CD4-positive, alpha-beta T cell treated with Interleukin-12 subunit alpha and Interleukin-12 subunit beta, for 1 hour (primary cell): ENCODE measurements around the gene CPT1A.

Source experiments
- DNase-seq: peaks from one replicate; pipeline ENCODE4 v3.0.0-alpha.2; 2020

Gene CPT1A

GRCh38 chr11:68784653-68785052 is 57.1 kb downstream of the CPT1A start:
- DNase-seq: no peak

DNA sequence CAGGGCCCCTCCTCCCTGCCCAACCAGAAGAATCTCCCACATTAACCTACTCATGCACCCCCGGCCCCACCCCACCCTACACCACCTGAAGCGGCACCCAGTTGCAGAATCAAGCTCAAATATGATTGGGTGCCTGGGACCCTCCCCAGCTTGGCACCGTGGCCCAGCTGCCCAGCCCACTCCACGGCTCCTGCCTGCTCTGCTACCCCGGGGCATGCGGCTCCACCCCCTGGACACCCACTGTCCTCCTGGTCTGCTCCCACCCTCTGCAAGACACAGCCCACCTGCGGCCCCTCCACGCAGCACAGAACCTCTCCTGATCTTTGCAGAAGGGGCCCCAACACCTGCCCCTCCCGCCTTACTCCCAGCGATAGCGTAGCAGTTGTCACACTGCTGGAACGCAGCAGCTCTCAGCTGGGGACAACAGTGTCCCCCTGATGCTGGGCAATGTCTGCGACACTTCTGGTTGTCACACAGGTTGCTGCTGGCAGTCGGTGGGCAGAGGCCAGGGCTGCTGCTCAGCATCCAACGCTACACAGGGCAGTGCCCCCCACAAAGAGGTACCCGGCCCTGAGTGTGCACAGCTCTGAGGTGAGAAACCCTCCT is 58.4 kb downstream of the CPT1A start:
- DNase-seq: no peak

- no peak for DNase-seq
Observed at GRCh38 chr11:68782711-68783110, 59.0 kb downstream of the CPT1A start.

DNA sequence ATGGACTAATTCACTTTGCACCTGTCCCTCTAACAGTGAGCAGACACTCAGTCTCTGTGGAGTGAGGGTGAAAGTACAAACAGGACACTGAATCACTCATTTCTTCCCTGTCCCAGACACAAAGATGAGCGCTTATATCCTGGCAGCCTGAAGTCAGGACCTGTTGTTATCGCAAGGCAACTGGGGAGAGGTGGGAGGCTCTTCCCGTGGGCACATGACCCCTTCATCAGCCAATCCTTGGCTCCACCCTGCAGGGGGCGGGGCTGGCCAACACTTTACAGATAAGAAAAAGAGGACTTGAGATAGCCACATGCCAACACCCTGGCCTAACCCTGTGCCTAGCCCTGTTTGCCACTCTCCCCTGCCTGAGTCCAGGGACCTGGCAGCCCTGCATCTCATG is 60.9 kb downstream of the CPT1A start:
- no peak for DNase-seq

DNA sequence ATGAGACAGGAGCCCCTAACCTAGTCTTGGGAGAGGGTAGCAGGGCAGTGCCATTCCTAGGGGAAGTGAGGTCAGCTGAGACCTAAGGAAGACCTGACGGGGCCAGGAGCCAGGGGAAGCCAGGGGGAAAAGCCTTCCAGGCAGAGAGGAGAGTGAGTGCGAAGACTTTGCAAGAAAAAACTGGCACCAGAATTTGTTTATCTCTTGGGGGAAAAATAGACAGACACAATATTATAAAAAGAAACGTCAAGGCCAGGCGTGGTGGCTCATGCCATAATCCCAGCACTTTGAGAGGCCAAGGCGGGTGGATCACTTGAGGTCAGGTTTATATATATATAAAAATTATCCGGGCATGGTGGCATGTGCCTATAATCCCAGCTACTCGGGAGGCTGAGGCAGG is 63.5 kb downstream of the CPT1A start:
- no peak for DNase-seq

DNA sequence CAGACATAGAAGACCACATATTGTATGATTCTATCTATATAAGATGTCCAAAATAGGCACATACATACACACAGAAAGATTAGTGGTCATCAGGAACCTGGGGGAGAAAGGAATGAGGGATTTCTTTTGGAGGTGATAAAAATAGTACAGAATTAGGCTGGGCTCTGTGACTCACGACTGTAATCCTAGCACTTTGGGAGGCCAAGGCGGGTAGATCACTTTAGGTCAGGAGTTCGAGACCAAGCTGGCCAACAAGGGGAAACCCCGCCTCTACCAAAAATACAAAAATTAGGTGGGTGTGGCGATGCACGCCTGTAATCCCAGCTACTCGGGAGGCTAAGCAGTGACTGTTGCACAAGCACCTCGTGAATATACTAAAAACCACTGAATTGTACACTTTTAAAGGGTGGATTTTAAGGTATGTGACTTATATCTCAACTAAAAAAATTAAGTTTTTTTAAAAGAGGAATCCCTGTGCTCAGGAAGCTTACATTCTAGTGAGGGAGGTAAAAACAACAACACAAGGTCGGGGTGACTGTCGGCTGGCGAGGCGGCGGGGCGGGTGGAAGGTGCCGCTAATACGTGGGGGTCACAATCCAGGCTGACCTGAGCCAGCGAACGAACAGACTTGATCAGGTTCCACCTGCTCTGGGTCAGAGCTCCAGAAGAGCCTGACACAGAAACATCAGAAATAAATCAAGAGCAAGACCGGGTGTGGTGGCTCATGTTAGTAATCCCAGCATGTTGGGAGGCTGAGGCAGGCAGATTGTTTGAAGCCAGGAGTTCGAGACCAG is 65.1 kb downstream of the CPT1A start:
- no peak for DNase-seq

DNA sequence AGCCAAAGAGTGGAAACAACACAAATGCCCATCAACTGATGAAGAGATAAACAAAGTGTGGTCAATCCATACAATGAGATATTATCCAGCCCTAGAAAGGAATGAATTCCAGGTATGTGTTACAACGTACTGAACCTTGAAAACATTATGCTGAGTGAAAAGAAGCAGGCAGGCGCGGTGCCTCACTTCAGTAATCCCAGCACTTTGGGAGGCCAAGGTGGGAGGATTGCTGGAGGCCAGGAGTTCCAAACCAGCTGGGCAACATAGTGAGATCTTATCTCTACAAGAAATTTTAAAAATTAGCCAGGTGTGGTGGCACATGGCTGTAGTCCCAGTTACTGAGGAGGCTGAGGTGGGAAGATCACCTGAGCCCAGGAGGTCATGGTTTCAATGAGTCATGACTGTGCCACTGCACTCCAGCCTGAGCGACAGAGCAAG is 65.7 kb downstream of the CPT1A start:
- DNase-seq: no peak

DNA sequence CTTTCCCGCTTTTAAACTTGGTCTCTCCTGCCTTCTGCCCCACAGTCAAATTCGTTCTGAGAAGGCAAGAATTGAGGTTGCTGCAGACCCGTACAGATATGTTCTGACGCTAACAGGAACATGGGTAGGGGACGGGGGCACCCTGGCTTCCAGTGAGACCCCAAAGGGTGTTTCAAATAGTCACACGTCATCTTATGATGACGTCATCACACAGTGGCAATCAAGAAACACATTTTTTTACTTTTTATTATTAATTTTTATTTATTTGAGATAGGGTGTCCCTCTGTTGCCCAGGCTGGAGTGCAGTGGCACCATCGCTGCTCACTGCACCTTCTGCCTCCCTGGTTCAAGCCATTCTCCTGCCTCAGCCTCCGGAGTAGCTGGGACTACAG is 67.5 kb downstream of the CPT1A start:
- no peak for DNase-seq

- no peak for DNase-seq
Observed at GRCh38 chr11:68773521-68774193, 68.1 kb downstream of the CPT1A start.

DNA sequence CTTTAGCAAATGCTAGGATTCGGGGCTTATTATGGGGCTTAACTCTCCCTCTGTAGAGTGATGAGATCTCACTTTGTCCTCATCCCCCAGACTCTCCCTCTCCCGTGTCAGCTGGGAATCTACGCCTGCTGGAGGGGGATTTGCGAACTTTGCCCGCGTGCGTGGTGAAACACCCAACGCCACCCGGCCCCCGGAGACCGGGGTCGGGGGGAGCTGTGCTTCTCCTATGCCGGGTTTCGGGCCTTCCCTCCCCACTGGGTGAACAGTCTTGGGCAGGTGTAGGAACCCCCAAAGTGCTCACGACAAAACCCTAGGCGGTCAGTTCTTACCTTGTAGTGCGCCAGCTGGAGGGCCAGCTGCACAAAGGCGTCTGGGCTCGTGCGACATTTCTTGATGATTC is 68.8 kb downstream of the CPT1A start:
- DNase-seq: no peak

DNA sequence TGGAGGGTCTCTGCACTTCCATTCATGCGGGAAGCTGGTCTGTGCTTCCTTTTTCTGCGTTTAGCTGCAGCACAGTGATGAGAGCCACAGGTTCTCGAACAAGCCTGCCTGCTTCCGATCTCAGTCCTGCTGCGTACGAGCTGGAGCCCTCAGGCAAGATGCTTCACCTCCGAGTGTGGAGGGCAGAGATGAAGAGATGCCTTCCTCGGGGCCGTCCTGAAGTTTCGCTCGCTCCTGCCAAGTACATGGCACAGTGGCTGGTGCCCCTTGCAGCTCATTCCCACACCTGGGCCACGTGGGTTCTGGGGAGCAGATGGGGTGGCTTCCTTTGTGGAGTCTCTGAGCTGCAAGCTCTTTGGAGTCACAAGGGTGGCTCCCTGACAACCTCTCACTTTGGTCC is 70.9 kb downstream of the CPT1A start:
- no peak for DNase-seq

GRCh38 chr11:68767672-68768071 is 74.0 kb downstream of the CPT1A start:
- DNase-seq: no peak

DNA sequence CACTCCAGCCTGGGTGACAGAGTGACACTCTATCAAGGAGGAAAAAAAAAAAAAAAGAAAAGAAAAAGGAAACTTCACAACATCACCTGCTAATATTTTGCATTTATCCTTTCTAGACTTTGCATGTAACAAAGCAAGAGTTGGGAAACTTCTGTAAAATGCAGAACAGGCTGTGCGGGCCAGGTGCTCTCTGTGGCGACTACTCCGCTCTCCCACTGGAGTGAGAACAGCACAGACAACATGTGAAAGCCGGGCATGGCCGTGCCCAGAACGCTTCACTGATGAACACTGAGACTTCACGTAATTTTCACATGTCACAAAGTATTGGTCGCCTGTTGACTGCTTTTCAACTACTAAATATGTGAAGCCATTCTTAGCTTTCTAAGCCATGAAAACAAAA is 74.9 kb downstream of the CPT1A start:
- no peak for DNase-seq

GRCh38 chr11:68764746-68765145 is 77.0 kb downstream of the CPT1A start:
- no peak for DNase-seq

DNA sequence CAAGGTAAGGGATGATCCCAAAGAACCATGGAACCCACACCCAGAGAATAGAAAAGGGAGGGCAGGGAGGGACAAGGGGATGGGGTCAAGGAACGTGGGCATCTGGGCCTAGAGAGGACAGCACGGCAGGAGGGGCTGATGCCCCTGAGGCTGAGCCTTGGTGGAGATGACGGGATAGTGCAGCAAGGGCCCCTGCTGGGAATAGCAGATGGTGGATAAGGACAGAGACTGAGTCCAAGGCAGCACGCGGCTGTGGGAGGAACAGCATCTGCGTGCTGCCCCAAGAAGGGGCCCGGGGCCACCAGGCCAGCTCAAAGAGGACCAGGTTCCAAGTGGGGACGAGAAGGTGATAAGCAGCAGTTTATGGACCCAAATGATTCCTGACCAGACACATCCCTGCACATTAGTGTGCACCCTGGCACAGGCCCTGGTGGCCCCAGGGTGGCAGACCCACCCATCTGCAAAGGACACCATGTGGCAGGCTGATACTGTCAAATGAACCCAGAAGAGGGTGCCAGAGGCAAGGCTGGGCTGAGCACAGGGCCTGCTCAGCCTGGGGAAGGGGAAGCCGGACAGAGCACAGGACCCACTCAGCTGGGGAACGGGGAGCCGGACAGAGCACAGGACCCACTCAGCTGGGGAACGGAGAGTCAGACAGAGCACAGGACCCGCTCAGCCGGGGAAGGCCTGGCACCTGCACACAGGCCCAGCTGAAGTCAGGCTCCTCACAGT is 77.6 kb downstream of the CPT1A start:
- no peak for DNase-seq

DNA sequence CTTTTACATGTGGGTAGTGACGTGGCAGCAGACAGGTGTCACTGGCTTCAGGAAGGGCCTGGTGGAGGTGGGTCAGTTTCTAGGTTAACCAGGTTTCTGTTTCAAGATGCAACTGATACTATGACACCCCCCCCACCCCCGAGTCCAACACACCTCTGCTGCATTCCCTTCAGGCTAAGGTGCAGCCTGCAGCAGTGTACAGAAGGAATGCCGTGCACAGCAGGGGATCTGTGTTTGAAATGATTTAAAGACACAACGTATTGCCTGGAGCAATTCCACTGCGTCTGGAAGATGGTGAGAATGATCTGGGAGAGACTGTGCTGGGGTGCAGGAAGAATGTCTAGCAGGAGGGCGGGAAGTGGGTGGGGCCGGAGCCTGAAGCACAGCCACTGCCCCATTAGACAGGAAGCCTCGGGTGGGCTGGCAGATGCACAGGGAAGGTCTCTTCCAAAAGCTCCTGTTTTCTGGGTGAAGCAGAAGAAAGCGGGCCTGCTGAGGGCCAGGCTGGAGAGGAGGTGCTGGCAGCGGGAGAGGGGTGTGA is 78.5 kb downstream of the CPT1A start:
- DNase-seq: no peak

GRCh38 chr11:68762481-68762880 is 79.2 kb downstream of the CPT1A start:
- no peak for DNase-seq

DNA sequence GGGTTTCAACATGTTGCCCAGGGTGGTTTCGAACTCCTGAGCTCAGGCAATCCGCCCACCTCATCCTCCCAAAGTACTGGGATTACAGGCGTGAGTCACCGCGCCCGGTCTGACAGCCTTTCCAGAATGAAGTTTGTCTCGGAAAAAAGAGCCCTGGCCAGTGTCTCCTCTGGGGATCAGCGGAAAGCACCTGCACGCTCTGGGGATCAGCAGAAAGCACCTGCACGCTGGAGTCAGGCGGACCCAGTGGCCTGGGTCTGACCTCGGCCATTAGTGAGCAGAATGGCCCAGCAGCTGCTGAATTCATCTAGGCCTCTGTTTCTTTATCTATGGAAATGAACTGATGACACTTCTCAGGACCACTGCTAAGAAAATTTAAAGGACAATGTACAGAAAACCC is 79.9 kb downstream of the CPT1A start:
- DNase-seq: no peak

DNA sequence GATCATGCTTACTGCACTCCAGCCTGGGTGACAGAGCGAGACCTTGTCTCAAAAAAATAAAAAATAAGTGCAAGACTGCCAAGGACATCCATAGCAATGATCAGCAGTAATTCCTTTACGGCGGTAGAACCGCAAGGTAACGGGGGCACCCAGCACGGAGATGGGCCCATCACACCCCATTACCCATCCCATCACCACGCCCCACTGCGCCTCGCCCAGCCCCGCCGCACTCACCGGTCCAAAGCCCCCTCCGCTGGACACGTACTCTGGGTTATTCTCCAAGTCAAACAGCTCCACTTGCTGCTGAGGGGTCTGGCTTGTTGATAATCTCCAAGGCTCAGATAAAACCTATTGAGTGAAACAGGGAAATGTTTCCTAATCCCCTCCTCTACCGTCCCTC is 81.7 kb downstream of the CPT1A start:
- DNase-seq: no peak

DNA sequence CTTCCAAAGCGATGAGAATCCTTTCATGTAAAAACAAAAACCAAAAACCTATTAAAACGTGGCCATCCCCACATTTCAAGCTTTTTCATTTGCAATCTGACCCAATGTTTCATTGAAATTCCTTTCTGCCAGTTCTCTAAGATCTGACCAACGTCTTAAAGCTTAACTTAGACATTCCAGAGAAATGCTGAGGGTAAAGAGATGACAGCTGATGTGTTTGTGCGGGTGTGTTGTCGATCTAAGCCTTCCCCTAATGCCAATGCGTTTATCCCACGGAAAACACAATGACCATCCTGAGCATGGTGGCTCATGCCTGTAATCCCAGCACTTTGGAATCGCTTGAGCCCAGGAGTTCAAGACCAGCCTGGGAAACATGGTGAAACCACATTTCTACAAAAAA is 84.0 kb downstream of the CPT1A start:
- DNase-seq: no peak

DNA sequence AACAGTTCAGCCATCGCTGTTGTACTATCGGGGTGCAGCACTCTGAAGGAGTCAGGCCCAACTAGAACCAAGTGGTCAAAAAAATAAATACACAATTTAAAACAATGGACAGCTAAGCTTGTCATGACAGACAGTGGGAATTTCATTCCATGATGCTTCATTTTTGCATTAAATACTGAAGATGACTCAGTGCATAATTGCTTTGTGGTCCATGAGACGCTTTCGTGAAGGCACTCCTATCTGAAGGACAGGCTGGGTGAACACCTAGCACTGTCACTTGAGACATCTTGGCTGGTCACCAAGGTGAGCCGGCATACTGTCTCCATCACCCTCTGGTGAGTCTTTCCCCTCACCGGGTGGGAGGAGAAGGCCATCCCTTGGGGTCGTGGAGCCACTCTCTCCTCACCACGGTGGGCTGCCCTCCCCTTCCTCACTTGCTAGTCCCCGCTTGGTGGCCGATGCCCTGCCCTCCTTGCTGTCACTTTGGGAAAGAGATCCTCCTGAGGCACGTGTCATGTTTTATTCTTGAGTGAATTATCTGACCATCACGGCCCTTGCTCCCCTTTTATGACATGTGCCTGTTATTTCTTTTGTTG is 85.4 kb downstream of the CPT1A start:
- no peak for DNase-seq

- DNase-seq: no peak
Observed at GRCh38 chr11:68753300-68753699, 88.4 kb downstream of the CPT1A start.

DNA sequence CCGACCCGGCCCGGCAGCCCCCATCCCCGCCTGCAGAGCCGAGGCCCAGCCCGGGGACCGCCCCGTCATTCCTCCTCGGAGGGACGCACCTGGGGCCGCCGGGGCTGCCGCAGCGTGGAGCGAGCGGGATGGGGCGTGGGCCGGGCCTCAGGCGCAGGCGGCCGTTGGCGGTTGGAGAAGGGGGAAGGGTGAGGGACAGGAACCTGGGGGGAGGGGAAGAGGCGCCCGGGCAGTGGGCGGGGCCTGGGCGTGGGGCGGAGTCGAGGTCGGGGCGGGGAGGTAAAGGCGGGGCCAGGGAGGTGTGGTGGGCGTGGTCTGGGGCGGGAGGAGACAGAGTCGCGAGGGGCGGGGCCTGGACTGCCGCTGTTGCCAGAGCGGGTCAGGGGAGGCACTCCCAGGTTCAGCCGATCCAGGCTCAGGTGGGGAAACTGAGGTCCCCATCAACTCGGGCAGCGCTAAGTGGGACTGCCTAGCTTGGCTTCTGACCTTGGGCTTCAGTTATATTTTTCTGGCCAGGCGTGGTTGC is 90.3 kb downstream of the CPT1A start, which contains the start of gene TESMIN:
TSS of gene TESMIN (minus strand) at position 190 of the 526 bp plus-strand sequence. CDS start 860 bp downstream, outside the sequence.
- DNase-seq: peak; percentile 93
